ENCODE measurements around the gene AP2A1. TPM values are rescaled to one million over a fixed set of nuclear protein-coding genes. Genes with fewer than 3 reads are reported as not detected.

The AP2A1 gene
- total and polyA plus RNA-seq, 9 of the 15 experiments (the other 6 are each of a cell fraction or from before 2014, with no cell fraction given): 0.55 to 150 (median 31.9) TPM

DNA sequence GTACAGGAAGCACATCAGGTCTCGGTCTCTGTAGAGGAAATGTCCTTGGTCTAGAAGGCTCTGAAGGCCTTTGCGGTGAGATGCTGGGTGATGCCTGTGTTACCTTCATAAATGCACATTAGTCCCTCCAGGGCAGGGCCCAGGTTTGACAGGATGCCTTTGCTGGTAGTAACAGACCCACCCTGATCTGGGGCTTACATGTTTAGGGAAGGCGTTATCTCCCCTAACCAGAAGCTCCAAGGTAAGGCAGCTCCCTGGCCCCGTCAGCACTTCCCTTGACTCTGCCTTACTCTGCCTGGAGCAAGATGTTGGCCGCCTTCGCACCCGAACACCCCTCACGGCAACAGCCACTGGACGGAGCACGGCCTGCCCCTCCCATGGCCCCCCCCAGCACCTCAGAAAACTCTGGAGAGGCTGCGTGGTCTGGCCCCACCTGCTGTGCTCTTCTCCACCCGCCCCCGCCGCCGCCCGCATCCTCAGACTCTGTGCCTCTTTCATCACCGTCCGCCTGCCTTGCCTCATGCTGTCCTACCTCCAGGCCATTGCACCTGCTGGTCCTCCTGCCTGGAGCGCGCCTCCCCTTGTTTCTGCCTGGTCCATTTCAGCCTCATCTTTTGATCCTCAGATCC lies 9.1 kb downstream of the AP2A1 start:
- peaks cover 5% of the 10 kb centered on the region; the same call in 1 of the 2 replicates for H4K20me1 ChIP-seq (replicated peaks; ENCODE audit: control insufficient read depth, insufficient read depth, low read length)
- POLR2A ChIA-PET: interaction anchor here (0.8 to 1.4 kb wide), 3 partner anchors 9 to 58 kb away, joined by 3 to 6 read pairs (median 3); partner anchors contain the start of gene AP2A1
- 14% methylated on average over 14 of the region's 20 CpGs for WGBS (ENCODE audit: insufficient coverage, low coverage, missing lambda C conversion rate)
- FAIRE-seq (peak; percentile 99), DNase-seq (ENCODE audit: extremely low read depth in 1 of 4, low spot score in 3 of 4) (peak; percentile 87 to 95 (median 90)), ATAC-seq (peak; percentile 91)
- H3K27ac ChIP-seq (ENCODE audit: extremely low read depth, low read depth, low read length): peak overlapping the region; percentile 69
- no peak overlapping the region for H3K4me3 ChIP-seq
- CTCF ChIA-PET (ENCODE audit: low intra/inter-chr PET ratio): interaction anchor here (0.5 kb wide), 1 partner anchor 866 kb away, joined by 3 read pairs; no protein-coding TSS in a partner anchor
- intact Hi-C loops (cut with micrococcal nuclease) (loop anchor here (2.0 kb wide), 1 partner anchor 29 kb away; no protein-coding TSS in a partner anchor), in situ Hi-C loops (cut with MboI) (no loop called here)
- H3K9me3 ChIP-seq (replicated peaks; ENCODE audit: control insufficient read depth, insufficient read depth, low read depth, low read length): no peaks in the 10 kb centered on the region
- H3K9me1 ChIP-seq (ENCODE audit: control insufficient read depth, insufficient read depth, low read length): peaks cover 2% of the 10 kb centered on the region
- H3K4me1 ChIP-seq (replicated peaks in 1 of 2; ENCODE audit: control insufficient read depth in 2 of 2, insufficient read depth in 2 of 2, low read length in 2 of 2): peaks cover 39 to 65% of the 10 kb centered on the region in 2 experiments
- no TSS peak for BruUV-seq (replicated peaks)
- peaks cover 80% of the 10 kb centered on the region for H3K79me2 ChIP-seq (ENCODE audit: control insufficient read depth, insufficient read depth, low read length)
- H3K4me2 ChIP-seq (ENCODE audit: insufficient read depth, low read length): peak overlapping the region; percentile 68
- no peaks in the 10 kb centered on the region for H3K27me3 ChIP-seq (ENCODE audit: control insufficient read depth in 2 of 2, insufficient read depth in 2 of 2, low read length in 2 of 2)
- H2AFZ ChIP-seq (ENCODE audit: low read depth, low read length): no peak overlapping the region
- H3K9ac ChIP-seq (ENCODE audit: insufficient read depth in 1 of 2, low read depth in 2 of 2, low read length in 2 of 2): peak overlapping the region; percentile 32 to 84
- peaks cover 52% of the 10 kb centered on the region; the same call in 2 of the 3 replicates for H3K36me3 ChIP-seq (ENCODE audit: control insufficient read depth, insufficient read depth, low read length)
- TF ChIP-seq CEBPG (CRISPR knock-in tag; IDR thresholded peaks at IDR 0.05) (peak; percentile 95), CEBPG (tag; conservative IDR thresholded peaks at IDR 0.05 in 1 of 2, IDR thresholded peaks at IDR 0.05 in 1 of 2) (peak; percentile 57 to 72; a peak in 3 of 4 replicates), DPF2 (IDR thresholded peaks at IDR 0.05) (peak; percentile 88), DLX4 (CRISPR knock-in tag; IDR thresholded peaks at IDR 0.05) (no peak), GATAD2A (IDR thresholded peaks at IDR 0.05) (no peak), MXI1 (IDR thresholded peaks at IDR 0.05; ENCODE audit: low read depth, low read length) (no peak), ZBTB17 (CRISPR knock-in tag; IDR thresholded peaks at IDR 0.05) (no peak), CREBBP (IDR thresholded peaks at IDR 0.05; ENCODE audit: low read depth, low read length) (no peak), SRF (CRISPR knock-in tag; IDR thresholded peaks at IDR 0.05) (no peak), FIP1L1 (IDR thresholded peaks at IDR 0.05; ENCODE audit: low read depth, low read length, poor library complexity, severe bottlenecking) (no peak), MAFG (tag; conservative IDR thresholded peaks at IDR 0.05) (no peak), NR3C1 (CRISPR knock-in tag; IDR thresholded peaks at IDR 0.05) (no peak), NONO (IDR thresholded peaks at IDR 0.05; ENCODE audit: low read depth in 2 of 2, low read length in 1 of 2) (peak in 1 of 2 experiments; percentile 54; a peak in 1 of 4 replicates), GABPB2 (CRISPR knock-in tag; conservative IDR thresholded peaks at IDR 0.05) (no peak), THAP12 (CRISPR knock-in tag; IDR thresholded peaks at IDR 0.05) (no peak), ZFP36 (IDR thresholded peaks at IDR 0.05; ENCODE audit: low read depth, low read length, partially characterized antibody) (peak; percentile 13), SREBF2 (CRISPR knock-in tag; IDR thresholded peaks at IDR 0.05) (no peak), NFIC (IDR thresholded peaks at IDR 0.05) (peak; percentile 44)
- TF ChIP-seq, protein P1, sequence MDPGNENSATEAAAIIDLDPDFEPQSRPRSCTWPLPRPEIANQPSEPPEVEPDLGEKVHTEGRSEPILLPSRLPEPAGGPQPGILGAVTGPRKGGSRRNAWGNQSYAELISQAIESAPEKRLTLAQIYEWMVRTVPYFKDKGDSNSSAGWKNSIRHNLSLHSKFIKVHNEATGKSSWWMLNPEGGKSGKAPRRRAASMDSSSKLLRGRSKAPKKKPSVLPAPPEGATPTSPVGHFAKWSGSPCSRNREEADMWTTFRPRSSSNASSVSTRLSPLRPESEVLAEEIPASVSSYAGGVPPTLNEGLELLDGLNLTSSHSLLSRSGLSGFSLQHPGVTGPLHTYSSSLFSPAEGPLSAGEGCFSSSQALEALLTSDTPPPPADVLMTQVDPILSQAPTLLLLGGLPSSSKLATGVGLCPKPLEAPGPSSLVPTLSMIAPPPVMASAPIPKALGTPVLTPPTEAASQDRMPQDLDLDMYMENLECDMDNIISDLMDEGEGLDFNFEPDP (CRISPR knock-in tag; IDR thresholded peaks at IDR 0.05): no peak
